ENCODE results near the gene NCK1. TPM values are rescaled to one million over a fixed set of nuclear protein-coding genes. Genes with fewer than 3 reads are reported as not detected.

Gene NCK1
- total RNA-seq, 1 experiment from 2014 or later: 25.6 TPM

GRCh38 chr3:136905549-136905948, 43.5 kb downstream of the NCK1 start (continued):
- no peak for TF ChIP-seq EZH2phosphoT487 (IDR thresholded peaks at IDR 0.05; ENCODE audit: borderline replicate concordance)

GRCh38 chr3:136906725-136907124, 44.7 kb downstream of the NCK1 start:
- Histone ChIP-seq H4K20me1 (ENCODE audit: insufficient read depth) (peaks cover 7% of the 10 kb centered on the region; the same call in 1 of the 2 replicates), H3K9me3 (ENCODE audit: control insufficient read depth in 1 of 2, insufficient read depth in 1 of 2, low read depth in 1 of 2, low read length in 2 of 2) (peaks cover 0 to 3% of the 10 kb centered on the region in 2 experiments; a peak in 1 of 4 replicates), H3K9ac (ENCODE audit: low read length) (no peak overlapping the region), H3K27ac (ENCODE audit: low read depth, low read length) (no peak overlapping the region), H3K9me2 (ENCODE audit: insufficient read depth) (no peaks in the 10 kb centered on the region), H2AFZ (ENCODE audit: low read depth, low read length, poor library complexity, severe bottlenecking) (no peak overlapping the region), H3K27me3 (ENCODE audit: insufficient read depth, low read length) (no peaks in the 10 kb centered on the region), H3K79me2 (ENCODE audit: insufficient read depth, low read length) (peaks cover 100% of the 10 kb centered on the region), H3K4me3 (replicated peaks in 1 of 2; ENCODE audit: low read depth in 1 of 2, low read length in 2 of 2) (no peak overlapping the region), H3K36me3 (ENCODE audit: control insufficient read depth in 1 of 2, insufficient read depth in 2 of 2, low read length in 2 of 2) (no peaks in the 10 kb centered on the region), H3K4me1 (ENCODE audit: control insufficient read depth in 1 of 2, insufficient read depth in 2 of 2, low read length in 2 of 2) (no peaks in the 10 kb centered on the region), H3K4me2 (ENCODE audit: low read length) (no peak overlapping the region)
- POLR2A ChIA-PET: no interaction called here
- no TSS peak for BruUV-seq (replicated peaks)
- RAD21 ChIA-PET (ENCODE audit: low non-redundant PET in 1 of 2, low total read pairs in 2 of 2, uncharacterized antibody in 2 of 2, unreplicated experiment in 2 of 2): no interaction called here
- CTCF ChIA-PET: no interaction called here
- TF ChIP-seq POLR2AphosphoS5 (IDR thresholded peaks at IDR 0.05; ENCODE audit: low read depth, low read length) (no peak), EZH2 (IDR thresholded peaks at IDR 0.05) (no peak), SRF (IDR thresholded peaks at IDR 0.05; ENCODE audit: low read depth) (no peak), SP1 (IDR thresholded peaks at IDR 0.05; ENCODE audit: low read depth) (no peak), SIN3A (IDR thresholded peaks at IDR 0.05; ENCODE audit: low read depth) (no peak), CBX3 (IDR thresholded peaks at IDR 0.05; ENCODE audit: low read depth) (no peak), ATF3 (IDR thresholded peaks at IDR 0.05) (no peak), FOSL1 (IDR thresholded peaks at IDR 0.05; ENCODE audit: low read depth) (no peak), EGR1 (IDR thresholded peaks at IDR 0.05; ENCODE audit: low read depth) (no peak), MAX (IDR thresholded peaks at IDR 0.05) (no peak), ZNF274 (IDR thresholded peaks at IDR 0.05; ENCODE audit: low read depth, low read length) (no peak), REST (IDR thresholded peaks at IDR 0.05; ENCODE audit: low read depth) (no peak), ELF1 (IDR thresholded peaks at IDR 0.05; ENCODE audit: borderline replicate concordance, low read depth) (no peak), ZBTB33 (IDR thresholded peaks at IDR 0.05; ENCODE audit: extremely low read depth, insufficient replicate concordance, low read length) (no peak), CTCF (IDR thresholded peaks at IDR 0.05 in 2 of 3, conservative IDR thresholded peaks at IDR 0.05 in 1 of 3; ENCODE audit: borderline replicate concordance in 1 of 3, insufficient read depth in 1 of 3, low read depth in 2 of 3, low read length in 2 of 3) (no peak), POLR2A (IDR thresholded peaks at IDR 0.05; ENCODE audit: borderline replicate concordance, extremely low read depth, insufficient read depth, insufficient read length) (no peak), TCF7L2 (IDR thresholded peaks at IDR 0.05; ENCODE audit: borderline replicate concordance, extremely low read depth, insufficient read depth, insufficient read length) (no peak), RAD21 (IDR thresholded peaks at IDR 0.05; ENCODE audit: low read depth) (no peak)
- DNase-seq (ENCODE audit: low read depth, low spot score) (no peak), ATAC-seq (no peak)
- intact Hi-C loops (cut with micrococcal nuclease): no loop called here
